Measurements from ENCODE around the gene RIC8B. TPM values are rescaled to one million over a fixed set of nuclear protein-coding genes. Genes with fewer than 3 reads are reported as not detected.

The RIC8B gene
- total RNA-seq, 1 experiment from 2014 or later, result 14.9 TPM

DNA sequence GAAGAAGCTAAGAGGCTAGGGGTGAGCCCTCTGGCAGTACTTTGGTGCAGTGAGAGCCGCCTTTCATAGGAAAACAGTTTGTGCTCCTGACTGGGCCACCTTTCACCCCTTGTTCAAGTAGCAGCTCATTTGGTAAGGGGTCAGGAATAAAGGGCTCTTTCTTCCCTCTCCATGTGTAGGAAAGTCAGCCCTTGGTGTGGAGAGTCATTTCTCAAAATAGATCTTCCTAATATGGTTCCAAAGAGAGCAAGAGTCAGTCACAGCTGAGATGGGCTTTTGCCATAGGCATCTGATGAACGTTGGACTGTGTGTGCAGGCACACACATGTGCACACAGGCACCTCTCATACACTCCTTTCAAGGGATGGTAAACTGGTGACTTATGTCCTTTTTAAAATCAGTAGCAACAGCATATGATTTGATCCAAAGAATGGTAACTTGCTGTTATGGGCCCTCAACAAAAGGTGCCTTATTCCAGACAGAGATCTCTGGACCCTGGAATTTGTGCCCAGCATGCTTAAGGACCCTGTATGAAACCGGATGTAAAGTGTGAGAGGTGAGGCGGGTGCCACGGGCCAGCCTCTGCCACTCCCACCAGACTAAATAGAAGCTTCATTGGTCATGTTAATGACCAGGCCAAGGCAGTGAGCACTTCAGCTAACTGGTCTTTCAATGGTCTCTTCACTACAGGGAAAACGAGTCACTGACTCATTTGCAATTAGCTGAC is 16.7 kb upstream of the RIC8B start:
- POLR2A ChIA-PET (ENCODE audit: unreplicated experiment), result no interaction called here
- intact Hi-C loops (cut with micrococcal nuclease; ENCODE audit: unreplicated experiment), result no loop called here
- no peaks in the 10 kb centered on the region for H3K9me3 ChIP-seq (ENCODE audit: insufficient read depth, low read depth)

DNA sequence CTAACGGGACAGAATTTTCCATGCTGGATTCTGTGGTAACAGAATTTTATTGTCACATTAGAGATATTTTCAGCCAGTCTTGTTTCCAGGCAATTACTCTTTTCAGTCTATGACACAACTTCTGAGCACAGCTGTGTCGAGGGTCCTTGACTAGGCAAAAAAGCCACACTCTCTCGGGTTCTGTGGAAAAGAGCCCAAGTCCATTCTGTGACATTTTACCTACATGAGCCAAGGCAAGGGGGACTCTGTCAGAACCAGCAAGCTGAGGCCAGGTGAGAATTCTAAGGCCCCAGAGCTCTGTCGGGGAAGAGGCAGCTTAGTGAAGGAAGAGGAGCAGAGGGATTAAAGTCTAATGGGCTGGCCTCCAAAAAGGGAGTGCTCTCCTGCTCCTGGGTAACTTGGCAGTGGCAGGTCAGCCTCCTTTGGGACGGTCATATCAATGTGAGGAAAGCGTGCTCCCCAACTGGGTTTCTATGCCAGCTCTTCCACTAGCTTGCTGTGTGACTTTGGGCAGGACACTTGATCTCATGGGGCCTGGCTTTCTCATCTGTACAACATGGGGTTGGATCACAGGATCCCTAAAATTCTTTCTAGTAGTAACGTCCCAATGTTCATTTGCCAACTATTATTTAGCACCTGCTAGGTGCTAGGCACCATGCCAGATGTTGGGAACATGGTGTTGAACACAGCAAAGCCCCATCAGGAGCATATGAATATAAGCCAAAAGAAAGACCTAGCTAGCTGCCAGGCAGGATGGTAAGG is 16.0 kb upstream of the RIC8B start:
- POLR2A ChIA-PET (ENCODE audit: unreplicated experiment), result no interaction called here
- DNase-seq, result no peak
- BruUV-seq (replicated peaks), result no TSS peak

More for the DNA sequence above, 16.7 kb upstream of the RIC8B start:
- BruUV-seq (replicated peaks), result no TSS peak
- Histone ChIP-seq H3K27ac (no peak overlapping the region), H3K79me2 (ENCODE audit: low read depth) (no peaks in the 10 kb centered on the region), H3F3A (ENCODE audit: insufficient read depth, low read depth) (no peaks in the 10 kb centered on the region), H3K4me2 (no peak overlapping the region), H3K36me3 (ENCODE audit: low read depth) (no peaks in the 10 kb centered on the region), H3K4me3 (no peak overlapping the region), H3K9me2 (ENCODE audit: insufficient read depth) (no peaks in the 10 kb centered on the region), H2AFZ (no peak overlapping the region), H4K20me1 (ENCODE audit: insufficient read depth) (no peaks in the 10 kb centered on the region), H3K27me3 (ENCODE audit: insufficient read depth, low read depth) (no peaks in the 10 kb centered on the region), H3K4me1 (replicated peaks; ENCODE audit: insufficient read depth) (no peaks in the 10 kb centered on the region)
- no peak for DNase-seq
- TF ChIP-seq EZH2 (IDR thresholded peaks at IDR 0.05; ENCODE audit: low read depth), result no peak
- TF ChIP-seq, protein P1, sequence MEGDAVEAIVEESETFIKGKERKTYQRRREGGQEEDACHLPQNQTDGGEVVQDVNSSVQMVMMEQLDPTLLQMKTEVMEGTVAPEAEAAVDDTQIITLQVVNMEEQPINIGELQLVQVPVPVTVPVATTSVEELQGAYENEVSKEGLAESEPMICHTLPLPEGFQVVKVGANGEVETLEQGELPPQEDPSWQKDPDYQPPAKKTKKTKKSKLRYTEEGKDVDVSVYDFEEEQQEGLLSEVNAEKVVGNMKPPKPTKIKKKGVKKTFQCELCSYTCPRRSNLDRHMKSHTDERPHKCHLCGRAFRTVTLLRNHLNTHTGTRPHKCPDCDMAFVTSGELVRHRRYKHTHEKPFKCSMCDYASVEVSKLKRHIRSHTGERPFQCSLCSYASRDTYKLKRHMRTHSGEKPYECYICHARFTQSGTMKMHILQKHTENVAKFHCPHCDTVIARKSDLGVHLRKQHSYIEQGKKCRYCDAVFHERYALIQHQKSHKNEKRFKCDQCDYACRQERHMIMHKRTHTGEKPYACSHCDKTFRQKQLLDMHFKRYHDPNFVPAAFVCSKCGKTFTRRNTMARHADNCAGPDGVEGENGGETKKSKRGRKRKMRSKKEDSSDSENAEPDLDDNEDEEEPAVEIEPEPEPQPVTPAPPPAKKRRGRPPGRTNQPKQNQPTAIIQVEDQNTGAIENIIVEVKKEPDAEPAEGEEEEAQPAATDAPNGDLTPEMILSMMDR (conservative IDR thresholded peaks at IDR 0.05), result no peak
- CTCF ChIA-PET, result no interaction called here

DNA sequence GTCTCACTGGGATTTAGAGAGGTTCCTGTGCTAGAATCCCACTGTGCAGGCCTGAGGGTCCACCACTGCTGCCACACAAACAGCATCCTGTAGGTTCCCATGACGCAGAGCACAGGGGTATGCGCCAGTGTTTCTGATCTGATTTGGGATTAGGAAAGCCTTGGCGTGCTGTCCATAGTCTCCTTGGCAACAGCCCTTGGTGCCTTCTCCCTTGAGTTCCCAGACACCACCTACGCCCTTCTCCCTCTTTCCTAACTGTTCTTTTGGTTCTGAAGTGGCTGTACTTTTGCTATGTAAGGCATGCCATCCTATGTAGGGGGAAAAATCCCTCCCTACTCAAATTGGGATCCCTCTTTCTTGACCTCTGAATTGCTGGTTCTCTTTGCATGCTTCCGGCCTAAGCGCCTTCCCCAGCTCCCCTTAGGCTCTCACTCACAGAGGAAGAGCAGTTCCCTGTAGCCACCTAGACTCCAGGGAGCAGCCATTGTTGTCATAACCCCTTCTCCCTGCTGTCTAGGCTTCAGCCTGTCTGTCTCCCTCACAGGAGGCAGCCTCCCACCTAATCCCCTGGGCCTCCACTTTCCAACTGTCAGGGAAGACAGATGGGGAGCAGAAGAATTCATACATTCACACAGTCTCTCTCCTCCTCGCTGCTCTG is 14.8 kb upstream of the RIC8B start:
- Histone ChIP-seq H3K27me3 (ENCODE audit: insufficient read depth, low read depth) (no peaks in the 10 kb centered on the region), H3K4me2 (no peak overlapping the region), H2AFZ (no peak overlapping the region), H3K9me2 (ENCODE audit: insufficient read depth) (no peaks in the 10 kb centered on the region), H3K36me3 (ENCODE audit: low read depth) (no peaks in the 10 kb centered on the region), H3K79me2 (ENCODE audit: low read depth) (no peaks in the 10 kb centered on the region), H3K27ac (no peak overlapping the region), H3K9me3 (ENCODE audit: insufficient read depth, low read depth) (no peaks in the 10 kb centered on the region), H3K4me3 (no peak overlapping the region), H3F3A (ENCODE audit: insufficient read depth, low read depth) (no peaks in the 10 kb centered on the region), H4K20me1 (ENCODE audit: insufficient read depth) (no peaks in the 10 kb centered on the region), H3K4me1 (replicated peaks; ENCODE audit: insufficient read depth) (no peaks in the 10 kb centered on the region)
- BruUV-seq (replicated peaks), result no TSS peak
- no peak for DNase-seq
- POLR2A ChIA-PET (ENCODE audit: unreplicated experiment), result no interaction called here
- CTCF ChIA-PET, result no interaction called here
- no peak for TF ChIP-seq EZH2 (IDR thresholded peaks at IDR 0.05; ENCODE audit: low read depth)
- TF ChIP-seq, protein P1 (conservative IDR thresholded peaks at IDR 0.05), result no peak
- intact Hi-C loops (cut with micrococcal nuclease; ENCODE audit: unreplicated experiment), result no loop called here

More for the DNA sequence above, 16.0 kb upstream of the RIC8B start:
- H3K27ac ChIP-seq, result no peak overlapping the region
- H3K36me3 ChIP-seq (ENCODE audit: low read depth), result no peaks in the 10 kb centered on the region
- no peaks in the 10 kb centered on the region for H3K9me2 ChIP-seq (ENCODE audit: insufficient read depth)
- H3K27me3 ChIP-seq (ENCODE audit: insufficient read depth, low read depth), result no peaks in the 10 kb centered on the region
- H3K4me1 ChIP-seq (replicated peaks; ENCODE audit: insufficient read depth), result no peaks in the 10 kb centered on the region
- H3K4me2 ChIP-seq, result no peak overlapping the region
- TF ChIP-seq EZH2 (IDR thresholded peaks at IDR 0.05; ENCODE audit: low read depth), result no peak
- TF ChIP-seq, protein P1 (conservative IDR thresholded peaks at IDR 0.05), result no peak
- H3K4me3 ChIP-seq, result no peak overlapping the region
- intact Hi-C loops (cut with micrococcal nuclease; ENCODE audit: unreplicated experiment), result no loop called here
- no peaks in the 10 kb centered on the region for H3F3A ChIP-seq (ENCODE audit: insufficient read depth, low read depth)
- no peaks in the 10 kb centered on the region for H3K79me2 ChIP-seq (ENCODE audit: low read depth)
- H3K9me3 ChIP-seq (ENCODE audit: insufficient read depth, low read depth), result no peaks in the 10 kb centered on the region
- no peaks in the 10 kb centered on the region for H4K20me1 ChIP-seq (ENCODE audit: insufficient read depth)
- no peak overlapping the region for H2AFZ ChIP-seq
- CTCF ChIA-PET, result no interaction called here
